ENCODE results near the gene TEAD4. TPM values are rescaled to one million over a fixed set of nuclear protein-coding genes. Genes with fewer than 3 reads are reported as not detected.

The TEAD4 gene
- total RNA-seq, 2 donors from 2014 or later = 12.9 to 41.5 TPM

DNA sequence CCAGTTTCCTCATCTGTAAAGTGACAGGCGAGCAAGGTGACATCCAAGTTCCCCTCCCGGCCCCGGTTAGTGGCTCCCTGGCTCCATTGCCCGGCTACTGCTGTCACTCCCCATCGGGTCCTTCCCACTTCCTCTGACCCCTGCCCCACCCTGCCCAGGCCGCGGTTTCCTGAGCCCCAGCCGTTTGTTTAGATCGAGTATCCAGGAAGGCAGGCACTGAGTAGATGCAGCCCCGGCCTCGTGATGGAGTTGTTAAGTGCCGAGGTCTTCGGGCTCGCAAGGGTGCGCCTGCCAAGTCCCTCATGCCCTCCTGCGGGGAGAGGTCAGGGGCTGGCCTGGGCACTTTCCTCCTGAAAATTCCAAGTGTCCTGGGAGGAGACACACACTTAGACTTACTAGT is 55.4 kb downstream of the TEAD4 start:
- TF ChIP-seq, protein P1, sequence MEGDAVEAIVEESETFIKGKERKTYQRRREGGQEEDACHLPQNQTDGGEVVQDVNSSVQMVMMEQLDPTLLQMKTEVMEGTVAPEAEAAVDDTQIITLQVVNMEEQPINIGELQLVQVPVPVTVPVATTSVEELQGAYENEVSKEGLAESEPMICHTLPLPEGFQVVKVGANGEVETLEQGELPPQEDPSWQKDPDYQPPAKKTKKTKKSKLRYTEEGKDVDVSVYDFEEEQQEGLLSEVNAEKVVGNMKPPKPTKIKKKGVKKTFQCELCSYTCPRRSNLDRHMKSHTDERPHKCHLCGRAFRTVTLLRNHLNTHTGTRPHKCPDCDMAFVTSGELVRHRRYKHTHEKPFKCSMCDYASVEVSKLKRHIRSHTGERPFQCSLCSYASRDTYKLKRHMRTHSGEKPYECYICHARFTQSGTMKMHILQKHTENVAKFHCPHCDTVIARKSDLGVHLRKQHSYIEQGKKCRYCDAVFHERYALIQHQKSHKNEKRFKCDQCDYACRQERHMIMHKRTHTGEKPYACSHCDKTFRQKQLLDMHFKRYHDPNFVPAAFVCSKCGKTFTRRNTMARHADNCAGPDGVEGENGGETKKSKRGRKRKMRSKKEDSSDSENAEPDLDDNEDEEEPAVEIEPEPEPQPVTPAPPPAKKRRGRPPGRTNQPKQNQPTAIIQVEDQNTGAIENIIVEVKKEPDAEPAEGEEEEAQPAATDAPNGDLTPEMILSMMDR (IDR thresholded peaks at IDR 0.05) = no peak
- no peak for DNase-seq (ENCODE audit: low spot score)

DNA sequence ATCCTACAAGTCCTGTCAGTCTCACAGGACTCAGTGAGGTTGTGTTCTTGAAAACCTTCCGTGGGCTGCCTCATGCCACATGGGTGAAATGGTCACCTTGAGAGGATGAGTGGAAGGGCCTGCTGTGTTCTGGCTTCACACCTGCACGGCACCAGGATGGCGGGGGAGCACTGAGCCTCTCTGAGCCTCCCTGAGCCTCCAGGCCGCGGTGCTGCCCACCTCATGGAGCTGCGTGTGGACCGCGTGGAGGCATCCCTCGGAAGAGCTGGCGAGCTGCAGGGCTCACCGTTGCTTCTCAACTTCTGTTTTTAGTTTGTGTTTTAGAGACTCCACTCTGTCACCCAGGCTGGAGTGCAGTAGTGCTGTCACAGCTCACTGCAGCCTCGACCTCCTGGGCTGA is 56.2 kb downstream of the TEAD4 start:
- H3K36me3 ChIP-seq = peaks cover 14% of the 10 kb centered on the region
- no peaks in the 10 kb centered on the region for H3K9me3 ChIP-seq
- no peak overlapping the region for H3K27ac ChIP-seq
- H3K4me1 ChIP-seq = peaks cover 0 to 8% of the 10 kb centered on the region in 2 donors
- no peak for DNase-seq (ENCODE audit: low spot score)
- TF ChIP-seq, protein P1 (IDR thresholded peaks at IDR 0.05) = no peak
- H3K27me3 ChIP-seq = no peaks in the 10 kb centered on the region
- H3K4me3 ChIP-seq = no peak overlapping the region

More for the DNA sequence above, 55.4 kb downstream of the TEAD4 start:
- Histone ChIP-seq H3K36me3 (peaks cover 14% of the 10 kb centered on the region), H3K4me1 (peaks cover 0 to 8% of the 10 kb centered on the region in 2 donors), H3K4me3 (no peak overlapping the region), H3K9me3 (no peaks in the 10 kb centered on the region), H3K27ac (no peak overlapping the region), H3K27me3 (no peaks in the 10 kb centered on the region)

DNA sequence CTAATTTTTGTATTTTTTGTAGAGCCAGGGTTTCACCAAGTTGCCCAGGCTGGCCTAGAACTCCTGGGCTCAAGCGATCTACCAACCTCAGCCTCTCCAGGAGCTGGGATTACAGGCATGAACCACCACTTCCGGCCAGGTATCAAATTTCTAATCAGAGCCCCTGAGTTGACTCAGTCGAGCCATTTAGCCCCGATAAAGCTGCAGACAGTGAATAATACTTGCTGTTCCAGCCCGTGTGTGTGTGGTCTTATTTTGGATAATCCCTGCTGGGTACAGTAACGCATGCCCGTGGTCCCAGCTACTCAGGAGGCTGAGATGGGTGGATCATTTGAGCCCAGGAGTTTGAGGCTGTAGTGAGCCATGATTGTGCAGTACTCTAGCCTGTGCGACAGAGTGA is 57.0 kb downstream of the TEAD4 start:
- Histone ChIP-seq H3K27me3 (no peaks in the 10 kb centered on the region), H3K9me3 (no peaks in the 10 kb centered on the region), H3K4me3 (no peak overlapping the region), H3K36me3 (peaks cover 14% of the 10 kb centered on the region), H3K27ac (no peak overlapping the region), H3K4me1 (peaks cover 0 to 8% of the 10 kb centered on the region in 2 donors)
- DNase-seq (ENCODE audit: low spot score) = no peak
- TF ChIP-seq, protein P1 (IDR thresholded peaks at IDR 0.05) = no peak

DNA sequence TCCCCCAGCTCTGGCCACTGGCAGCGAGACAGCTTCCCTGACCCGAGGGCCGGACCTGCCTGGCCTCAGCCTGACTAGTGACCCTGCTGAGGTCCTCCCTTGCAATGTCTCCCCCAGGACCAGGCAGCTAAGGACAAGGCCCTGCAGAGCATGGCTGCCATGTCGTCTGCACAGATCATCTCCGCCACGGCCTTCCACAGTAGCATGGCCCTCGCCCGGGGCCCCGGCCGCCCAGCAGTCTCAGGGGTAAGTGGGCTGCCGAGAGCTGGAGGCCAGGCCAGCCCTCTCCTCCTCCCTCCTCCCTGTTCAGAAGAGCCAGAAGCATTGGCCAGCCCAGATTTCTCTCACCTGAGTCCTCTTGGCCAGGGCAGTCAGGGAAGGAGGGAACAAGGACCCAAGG is 58.1 kb downstream of the TEAD4 start:
- H3K27ac ChIP-seq = no peak overlapping the region
- DNase-seq (ENCODE audit: low spot score) = no peak
- no peaks in the 10 kb centered on the region for H3K27me3 ChIP-seq
- H3K4me3 ChIP-seq = no peak overlapping the region
- TF ChIP-seq, protein P1 (IDR thresholded peaks at IDR 0.05) = no peak
- H3K4me1 ChIP-seq = peaks cover 0 to 8% of the 10 kb centered on the region in 2 donors
- H3K9me3 ChIP-seq = no peaks in the 10 kb centered on the region
- H3K36me3 ChIP-seq = peaks cover 11% of the 10 kb centered on the region

GRCh38 chr12:3018284-3019004 is 59.2 kb downstream of the TEAD4 start:
- H3K36me3 ChIP-seq = peaks cover 12% of the 10 kb centered on the region
- DNase-seq (ENCODE audit: low spot score) = no peak
- no peak overlapping the region for H3K27ac ChIP-seq
- no peak overlapping the region for H3K4me3 ChIP-seq
- H3K4me1 ChIP-seq = peaks cover 0 to 8% of the 10 kb centered on the region in 2 donors
- TF ChIP-seq, protein P1 (IDR thresholded peaks at IDR 0.05) = no peak
- no peaks in the 10 kb centered on the region for H3K27me3 ChIP-seq
- no peaks in the 10 kb centered on the region for H3K9me3 ChIP-seq
